ENCODE measurements around the gene SYNGR4. TPM values are rescaled to one million over a fixed set of nuclear protein-coding genes. Genes with fewer than 3 reads are reported as not detected.

SYNGR4 gene
- total RNA-seq, 1 experiment from 2014 or later = not detected

DNA sequence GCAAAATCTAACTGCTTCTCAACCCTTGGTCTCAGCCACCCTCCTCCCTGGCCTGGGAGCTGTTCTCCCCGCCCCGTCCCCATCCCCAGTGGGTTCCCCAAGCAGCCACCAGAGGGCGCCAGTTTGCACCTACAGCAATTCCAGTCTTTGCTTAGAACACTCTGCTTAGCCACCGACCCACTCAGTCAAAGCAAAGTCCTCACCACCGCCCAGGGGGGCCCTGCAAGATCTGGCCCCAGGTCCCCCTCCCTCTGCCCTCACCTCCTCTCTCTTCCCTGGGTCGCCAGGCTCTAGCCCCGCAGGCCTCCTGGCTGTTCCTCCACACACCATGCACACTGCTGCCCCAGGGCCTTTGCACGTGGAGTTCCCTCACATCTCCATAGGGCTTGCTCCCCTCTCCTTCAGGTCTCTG, 12.8 kb upstream of the SYNGR4 start:
- intact Hi-C loops (cut with micrococcal nuclease; ENCODE audit: unreplicated experiment) = no loop called here
- no peak overlapping the region for H3K4me3 ChIP-seq (ENCODE audit: low read depth, low read length, poor library complexity, severe bottlenecking)
- H3K27me3 ChIP-seq (replicated peaks; ENCODE audit: insufficient read depth, low read depth, low read length, poor library complexity) = no peaks in the 10 kb centered on the region
- POLR2A ChIA-PET (ENCODE audit: low non-redundant PET) = no interaction called here
- no peaks in the 10 kb centered on the region for H3K9me3 ChIP-seq (ENCODE audit: low read depth, low read length, poor library complexity, severe bottlenecking)
- H3K27ac ChIP-seq (ENCODE audit: low read depth, low read length, poor library complexity, severe bottlenecking) = no peak overlapping the region
- no peaks in the 10 kb centered on the region for H3K4me1 ChIP-seq (ENCODE audit: insufficient read depth, low read length, poor library complexity, severe bottlenecking)
- CTCF ChIA-PET = interaction anchor here (0.6 to 1.4 kb wide), 8 partner anchors 11 to 232 kb away, joined by 3 to 11 read pairs (median 3); partner anchors contain the start of genes SYNGR4 and TMEM143
- DNase-seq (ENCODE audit: low spot score) = peak; percentile 76
- BruUV-seq (replicated peaks) = no TSS peak
- no peaks in the 10 kb centered on the region for H3K36me3 ChIP-seq (ENCODE audit: insufficient read depth, low read length, poor library complexity, severe bottlenecking)
- TF ChIP-seq EZH2 (IDR thresholded peaks at IDR 0.05; ENCODE audit: borderline replicate concordance, low read depth, low read length, poor library complexity, severe bottlenecking) = no peak
- TF ChIP-seq, protein P1, sequence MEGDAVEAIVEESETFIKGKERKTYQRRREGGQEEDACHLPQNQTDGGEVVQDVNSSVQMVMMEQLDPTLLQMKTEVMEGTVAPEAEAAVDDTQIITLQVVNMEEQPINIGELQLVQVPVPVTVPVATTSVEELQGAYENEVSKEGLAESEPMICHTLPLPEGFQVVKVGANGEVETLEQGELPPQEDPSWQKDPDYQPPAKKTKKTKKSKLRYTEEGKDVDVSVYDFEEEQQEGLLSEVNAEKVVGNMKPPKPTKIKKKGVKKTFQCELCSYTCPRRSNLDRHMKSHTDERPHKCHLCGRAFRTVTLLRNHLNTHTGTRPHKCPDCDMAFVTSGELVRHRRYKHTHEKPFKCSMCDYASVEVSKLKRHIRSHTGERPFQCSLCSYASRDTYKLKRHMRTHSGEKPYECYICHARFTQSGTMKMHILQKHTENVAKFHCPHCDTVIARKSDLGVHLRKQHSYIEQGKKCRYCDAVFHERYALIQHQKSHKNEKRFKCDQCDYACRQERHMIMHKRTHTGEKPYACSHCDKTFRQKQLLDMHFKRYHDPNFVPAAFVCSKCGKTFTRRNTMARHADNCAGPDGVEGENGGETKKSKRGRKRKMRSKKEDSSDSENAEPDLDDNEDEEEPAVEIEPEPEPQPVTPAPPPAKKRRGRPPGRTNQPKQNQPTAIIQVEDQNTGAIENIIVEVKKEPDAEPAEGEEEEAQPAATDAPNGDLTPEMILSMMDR (conservative IDR thresholded peaks at IDR 0.05; ENCODE audit: low read depth, low read length) = peak; percentile 92

DNA sequence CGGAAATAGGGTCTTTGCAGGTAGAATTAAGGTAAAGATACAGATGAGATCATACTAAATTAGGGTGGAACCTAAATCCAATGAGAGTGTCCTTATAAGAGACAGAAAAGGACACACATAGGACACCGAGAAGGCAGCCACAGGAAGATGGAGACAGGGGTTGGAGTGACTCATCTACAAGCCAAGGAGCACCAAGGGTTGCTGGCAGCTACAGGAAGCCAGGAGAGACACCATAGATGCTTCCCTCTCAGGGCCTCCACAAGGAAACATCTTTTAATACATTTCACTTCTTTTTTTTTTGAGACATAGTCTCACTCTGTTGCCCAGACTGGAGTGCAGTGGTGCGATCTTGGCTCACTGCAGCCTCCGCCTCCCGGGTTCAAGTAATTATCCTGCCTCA, 10.5 kb upstream of the SYNGR4 start:
- BruUV-seq (replicated peaks) = no TSS peak

DNA sequence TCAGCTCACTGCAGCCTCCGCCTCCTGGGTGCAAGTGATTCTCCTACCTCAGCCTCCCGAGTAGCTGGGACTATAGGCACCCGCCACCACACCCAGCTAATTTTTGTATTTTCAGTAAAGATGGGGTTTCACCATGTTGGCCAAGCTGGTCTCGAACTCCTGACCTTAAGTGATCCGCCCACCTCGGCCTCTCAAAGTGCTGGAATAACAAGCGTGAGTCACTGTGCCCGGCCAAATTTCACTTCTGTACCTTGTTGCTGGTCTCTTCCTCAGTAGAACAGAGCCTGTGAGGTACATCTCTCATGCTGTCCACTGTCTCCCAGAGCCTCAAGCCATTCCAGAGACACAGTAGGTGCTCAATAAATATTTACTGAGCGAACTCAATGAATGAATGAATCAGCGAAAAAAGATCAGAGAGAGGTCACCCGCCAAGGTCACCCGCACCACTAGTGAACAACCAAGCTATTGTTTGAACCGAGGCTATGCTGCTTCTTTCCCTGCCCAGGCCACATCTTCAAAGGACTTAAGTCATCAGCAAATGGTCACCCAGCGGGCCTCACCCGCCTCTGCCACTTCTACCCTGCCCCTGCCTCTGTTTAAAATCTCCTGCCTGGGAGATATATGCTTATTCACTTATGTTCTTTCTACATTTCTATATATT, 9.7 kb upstream of the SYNGR4 start:
- intact Hi-C loops (cut with micrococcal nuclease; ENCODE audit: unreplicated experiment) = no loop called here
- H3K27ac ChIP-seq (ENCODE audit: low read depth, low read length, poor library complexity, severe bottlenecking) = no peak overlapping the region
- no peaks in the 10 kb centered on the region for H3K36me3 ChIP-seq (ENCODE audit: insufficient read depth, low read length, poor library complexity, severe bottlenecking)
- TF ChIP-seq, protein P1 (conservative IDR thresholded peaks at IDR 0.05; ENCODE audit: low read depth, low read length) = no peak
- TF ChIP-seq EZH2 (IDR thresholded peaks at IDR 0.05; ENCODE audit: borderline replicate concordance, low read depth, low read length, poor library complexity, severe bottlenecking) = no peak
- no peak overlapping the region for H3K4me3 ChIP-seq (ENCODE audit: low read depth, low read length, poor library complexity, severe bottlenecking)
- ChIA-PET POLR2A (ENCODE audit: low non-redundant PET) (no interaction called here), CTCF (interaction anchor here (0.6 kb wide), 1 partner anchor 17 kb away, joined by 4 read pairs; no protein-coding TSS in a partner anchor)
- BruUV-seq (replicated peaks) = no TSS peak
- H3K4me1 ChIP-seq (ENCODE audit: insufficient read depth, low read length, poor library complexity, severe bottlenecking) = no peaks in the 10 kb centered on the region
- H3K27me3 ChIP-seq (replicated peaks; ENCODE audit: insufficient read depth, low read depth, low read length, poor library complexity) = no peaks in the 10 kb centered on the region
- no peak for DNase-seq (ENCODE audit: low spot score)
- no peaks in the 10 kb centered on the region for H3K9me3 ChIP-seq (ENCODE audit: low read depth, low read length, poor library complexity, severe bottlenecking)

More for the DNA sequence above, 10.5 kb upstream of the SYNGR4 start:
- H3K9me3 ChIP-seq (ENCODE audit: low read depth, low read length, poor library complexity, severe bottlenecking) = no peaks in the 10 kb centered on the region
- intact Hi-C loops (cut with micrococcal nuclease; ENCODE audit: unreplicated experiment) = no loop called here
- H3K4me1 ChIP-seq (ENCODE audit: insufficient read depth, low read length, poor library complexity, severe bottlenecking) = no peaks in the 10 kb centered on the region
- ChIA-PET CTCF (no interaction called here), POLR2A (ENCODE audit: low non-redundant PET) (no interaction called here)
- TF ChIP-seq, protein P1 (conservative IDR thresholded peaks at IDR 0.05; ENCODE audit: low read depth, low read length) = no peak
- TF ChIP-seq EZH2 (IDR thresholded peaks at IDR 0.05; ENCODE audit: borderline replicate concordance, low read depth, low read length, poor library complexity, severe bottlenecking) = no peak
- no peak for DNase-seq (ENCODE audit: low spot score)
- H3K27me3 ChIP-seq (replicated peaks; ENCODE audit: insufficient read depth, low read depth, low read length, poor library complexity) = no peaks in the 10 kb centered on the region
- no peak overlapping the region for H3K27ac ChIP-seq (ENCODE audit: low read depth, low read length, poor library complexity, severe bottlenecking)
- H3K36me3 ChIP-seq (ENCODE audit: insufficient read depth, low read length, poor library complexity, severe bottlenecking) = no peaks in the 10 kb centered on the region
- H3K4me3 ChIP-seq (ENCODE audit: low read depth, low read length, poor library complexity, severe bottlenecking) = no peak overlapping the region
